ENCODE data around the gene NINJ2.
"Not testable (repeated sequence)": the region's sequence is repeated elsewhere in the genome, so short reads cannot be mapped to it uniquely, and the experiment has no call there.

The NINJ2 gene

DNA sequence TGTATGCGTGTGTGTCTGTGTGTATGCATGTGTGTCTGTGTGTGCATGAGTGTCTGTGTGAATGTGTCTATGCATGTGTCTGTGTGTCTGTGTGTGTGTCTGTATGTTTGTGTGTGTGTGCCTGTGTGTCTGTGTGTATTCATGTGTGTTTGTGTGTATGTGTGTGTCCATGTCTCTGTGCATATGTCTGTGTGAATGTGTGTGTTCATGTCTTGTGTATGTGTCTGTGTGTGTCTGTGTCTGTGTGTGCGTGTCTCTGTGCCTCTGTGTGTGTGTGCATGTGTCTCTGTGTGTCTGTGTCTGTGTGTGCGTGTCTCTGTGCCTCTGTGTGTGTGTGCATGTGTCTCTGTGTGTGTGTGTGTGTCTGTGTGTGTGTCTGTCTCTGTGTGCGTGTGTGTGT is 82.4 kb downstream of the NINJ2 start:
- H3K4me3 ChIP-seq (ENCODE audit: low read depth, low read length): no peak overlapping the region
- DNase-seq (ENCODE audit: low read depth): no peak
- TF ChIP-seq POLR2A (IDR thresholded peaks at IDR 0.05; ENCODE audit: extremely low read depth, insufficient read length) (no peak), MYC (IDR thresholded peaks at IDR 0.05; ENCODE audit: low read depth, low read length) (no peak)
- TF ChIP-seq, protein P1, sequence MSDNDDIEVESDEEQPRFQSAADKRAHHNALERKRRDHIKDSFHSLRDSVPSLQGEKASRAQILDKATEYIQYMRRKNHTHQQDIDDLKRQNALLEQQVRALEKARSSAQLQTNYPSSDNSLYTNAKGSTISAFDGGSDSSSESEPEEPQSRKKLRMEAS (IDR thresholded peaks at IDR 0.05; ENCODE audit: low read depth, low read length): no peak
- TF ChIP-seq, protein P2, sequence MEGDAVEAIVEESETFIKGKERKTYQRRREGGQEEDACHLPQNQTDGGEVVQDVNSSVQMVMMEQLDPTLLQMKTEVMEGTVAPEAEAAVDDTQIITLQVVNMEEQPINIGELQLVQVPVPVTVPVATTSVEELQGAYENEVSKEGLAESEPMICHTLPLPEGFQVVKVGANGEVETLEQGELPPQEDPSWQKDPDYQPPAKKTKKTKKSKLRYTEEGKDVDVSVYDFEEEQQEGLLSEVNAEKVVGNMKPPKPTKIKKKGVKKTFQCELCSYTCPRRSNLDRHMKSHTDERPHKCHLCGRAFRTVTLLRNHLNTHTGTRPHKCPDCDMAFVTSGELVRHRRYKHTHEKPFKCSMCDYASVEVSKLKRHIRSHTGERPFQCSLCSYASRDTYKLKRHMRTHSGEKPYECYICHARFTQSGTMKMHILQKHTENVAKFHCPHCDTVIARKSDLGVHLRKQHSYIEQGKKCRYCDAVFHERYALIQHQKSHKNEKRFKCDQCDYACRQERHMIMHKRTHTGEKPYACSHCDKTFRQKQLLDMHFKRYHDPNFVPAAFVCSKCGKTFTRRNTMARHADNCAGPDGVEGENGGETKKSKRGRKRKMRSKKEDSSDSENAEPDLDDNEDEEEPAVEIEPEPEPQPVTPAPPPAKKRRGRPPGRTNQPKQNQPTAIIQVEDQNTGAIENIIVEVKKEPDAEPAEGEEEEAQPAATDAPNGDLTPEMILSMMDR (IDR thresholded peaks at IDR 0.05; ENCODE audit: low read depth, low read length): no peak

DNA sequence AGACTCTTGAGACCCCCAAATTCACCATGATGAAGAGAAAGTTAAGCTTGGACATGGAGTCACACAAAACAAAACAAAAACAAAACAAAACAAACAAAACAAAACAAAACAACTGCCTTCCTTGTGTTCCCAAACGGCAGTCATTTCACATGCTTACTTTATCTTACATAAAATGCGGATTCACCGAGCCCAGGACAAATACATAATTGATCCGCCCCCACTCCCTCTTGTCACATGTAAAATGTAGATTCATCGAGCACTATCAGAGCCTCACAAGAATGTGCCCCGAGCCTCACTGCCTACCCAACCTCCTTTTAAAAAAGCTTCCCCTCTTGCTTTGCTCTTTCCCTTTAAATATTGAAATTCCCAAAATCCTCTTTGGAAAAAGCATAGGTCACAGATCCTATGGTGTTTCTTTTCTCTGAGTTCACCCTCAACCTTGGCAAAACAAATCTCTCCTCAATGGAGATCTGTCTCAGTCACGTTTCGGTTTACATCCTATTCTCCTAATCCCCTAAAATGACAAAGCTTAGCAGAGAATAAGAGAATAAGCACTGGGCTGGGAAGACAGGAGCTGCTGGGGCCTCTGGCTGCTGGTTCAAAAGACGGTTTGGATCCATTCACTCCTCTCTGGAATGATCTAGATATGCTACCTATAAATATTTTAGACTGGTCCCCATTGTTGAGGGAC is 83.7 kb downstream of the NINJ2 start:
- TF ChIP-seq, protein P2 (IDR thresholded peaks at IDR 0.05; ENCODE audit: low read depth, low read length): no peak
- TF ChIP-seq MYC (IDR thresholded peaks at IDR 0.05; ENCODE audit: low read depth, low read length) (no peak), POLR2A (IDR thresholded peaks at IDR 0.05; ENCODE audit: extremely low read depth, insufficient read length) (no peak)
- TF ChIP-seq, protein P1 (IDR thresholded peaks at IDR 0.05; ENCODE audit: low read depth, low read length): no peak
- no peak overlapping the region for H3K4me3 ChIP-seq (ENCODE audit: low read depth, low read length)
- no peak for DNase-seq (ENCODE audit: low read depth)

DNA sequence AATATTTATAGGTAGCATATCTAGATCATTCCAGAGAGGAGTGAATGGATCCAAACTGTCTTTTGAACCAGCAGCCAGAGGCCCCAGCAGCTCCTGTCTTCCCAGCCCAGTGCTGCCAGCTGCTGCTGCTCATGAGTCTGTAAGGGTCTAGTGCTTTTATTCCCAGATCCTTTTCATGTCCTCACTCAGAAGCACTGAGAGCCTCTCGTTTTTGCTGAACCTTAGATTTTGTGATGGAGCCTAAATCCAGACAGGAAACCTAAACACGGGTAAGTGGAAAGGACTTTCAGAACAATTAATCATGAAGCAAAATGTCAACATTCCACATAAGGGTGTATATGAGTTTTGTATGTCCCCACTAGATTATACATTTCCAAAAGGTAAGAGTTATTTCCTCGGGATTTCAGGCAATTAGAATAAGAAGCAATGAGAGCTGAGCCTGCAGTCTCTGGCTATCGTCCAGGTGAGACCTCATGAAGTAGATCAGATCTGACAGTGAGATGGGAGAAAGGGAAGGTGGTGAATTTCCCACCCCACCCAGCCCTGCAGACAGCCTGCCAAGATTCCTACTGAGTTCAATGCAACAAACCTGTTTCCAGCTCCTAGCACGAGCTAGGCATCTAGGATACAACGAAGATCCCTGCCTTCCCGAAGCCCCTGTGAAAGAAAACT is 84.4 kb downstream of the NINJ2 start:
- no peak for TF ChIP-seq POLR2A (IDR thresholded peaks at IDR 0.05; ENCODE audit: extremely low read depth, insufficient read length)
- TF ChIP-seq, protein P1 (IDR thresholded peaks at IDR 0.05; ENCODE audit: low read depth, low read length): no peak
- TF ChIP-seq, protein P2 (IDR thresholded peaks at IDR 0.05; ENCODE audit: low read depth, low read length): no peak
- TF ChIP-seq MYC (IDR thresholded peaks at IDR 0.05; ENCODE audit: low read depth, low read length): no peak
- no peak for DNase-seq (ENCODE audit: low read depth)
- no peak overlapping the region for H3K4me3 ChIP-seq (ENCODE audit: low read depth, low read length)

DNA sequence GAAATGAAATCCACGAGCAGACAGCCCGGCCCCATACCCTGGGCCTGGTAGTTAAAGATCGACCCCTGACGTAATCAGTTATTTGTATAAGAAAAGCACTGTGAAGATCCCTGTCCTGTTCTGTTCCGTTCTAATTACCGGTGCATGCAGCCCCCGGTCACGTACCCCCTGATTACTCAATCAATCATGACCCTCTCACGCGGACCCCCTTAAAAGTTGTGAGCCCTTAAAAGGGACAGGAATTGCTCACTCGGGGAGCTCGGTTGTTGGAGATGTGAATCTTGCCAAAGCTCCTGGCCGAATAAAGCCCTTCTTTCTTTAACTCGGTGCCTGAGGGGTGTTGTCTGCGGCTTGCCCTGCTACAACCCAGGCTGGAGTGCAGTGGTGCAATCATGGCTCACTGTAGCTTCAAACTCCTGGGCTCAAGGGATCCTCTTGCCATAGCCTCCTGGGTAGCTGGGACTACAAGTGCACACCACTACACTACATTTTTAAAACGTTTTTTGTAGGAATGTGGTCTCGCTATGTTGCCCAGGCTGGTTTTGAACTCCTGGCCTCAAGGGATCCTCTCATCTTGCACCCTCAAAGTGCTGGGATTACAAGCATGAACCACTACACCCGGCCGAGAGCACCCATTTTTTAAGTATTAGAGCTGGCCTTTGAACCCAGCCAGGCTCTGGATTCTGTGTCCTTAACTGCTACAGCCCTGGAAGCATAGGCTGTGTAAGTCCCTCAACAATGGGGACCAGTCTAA is 85.1 kb downstream of the NINJ2 start:
- not testable (repeated sequence) for DNase-seq (ENCODE audit: low read depth); H3K4me3 ChIP-seq (ENCODE audit: low read depth, low read length)

DNA sequence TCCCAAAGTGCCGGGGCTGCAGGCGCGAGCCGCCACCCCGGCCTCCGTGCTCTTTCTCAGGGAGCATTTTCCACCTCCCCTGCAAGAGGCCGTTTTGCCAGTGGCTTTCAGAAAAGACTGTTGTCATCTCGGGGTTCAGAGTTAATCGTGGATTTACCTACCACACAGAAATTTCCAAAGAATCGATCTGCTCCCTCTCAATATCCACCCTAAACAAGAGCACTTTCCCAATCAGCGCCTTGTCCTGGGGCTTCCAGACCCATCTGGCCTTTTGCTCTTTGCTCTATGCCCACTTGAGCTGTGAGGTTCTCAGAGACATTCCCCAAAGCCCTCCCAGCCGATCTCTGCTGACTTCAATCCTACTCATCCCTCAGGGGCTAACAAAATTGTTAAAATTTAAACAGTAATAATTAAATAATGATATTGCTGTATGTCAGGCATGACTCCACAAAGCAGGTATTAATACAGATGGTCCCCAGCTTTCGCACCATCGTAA is 86.6 kb downstream of the NINJ2 start:
- TF ChIP-seq, protein P2 (IDR thresholded peaks at IDR 0.05; ENCODE audit: low read depth, low read length): no peak
- no peak for DNase-seq (ENCODE audit: low read depth)
- H3K4me3 ChIP-seq (ENCODE audit: low read depth, low read length): no peak overlapping the region

DNA sequence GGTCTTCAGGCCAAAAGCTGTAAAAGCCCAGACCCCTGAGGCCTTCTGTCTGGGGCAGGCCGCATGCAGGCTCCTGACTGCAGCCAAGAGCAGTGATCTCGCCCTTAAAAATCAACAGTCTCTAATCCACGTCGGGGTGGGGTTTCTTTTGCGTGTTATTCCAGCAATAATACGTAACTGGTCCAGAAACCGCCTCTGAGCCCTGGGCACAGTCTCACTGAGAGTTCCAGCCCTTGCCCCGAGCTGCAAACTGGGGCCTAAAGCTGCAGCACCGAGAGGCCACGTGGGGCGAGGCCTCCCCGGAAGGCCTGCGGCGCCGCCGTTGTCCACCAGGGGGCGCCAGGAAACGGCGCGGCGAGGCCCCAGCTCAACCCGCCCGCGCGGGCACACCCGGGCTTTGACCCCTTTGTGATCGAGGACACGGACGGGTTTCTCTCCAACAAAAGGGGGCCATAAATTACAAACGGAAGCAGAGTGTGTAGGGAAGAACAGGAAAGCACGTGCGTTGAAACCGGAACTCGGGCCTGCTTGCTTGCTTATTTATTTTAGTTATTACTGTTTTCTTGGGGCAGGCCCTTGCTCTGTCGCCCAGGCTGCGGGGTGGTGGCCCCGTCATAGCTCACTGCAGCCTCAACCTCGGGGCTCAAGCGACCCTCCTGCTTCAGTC is 87.2 kb downstream of the NINJ2 start:
- peak; percentile 89 for DNase-seq (ENCODE audit: low read depth)
- no peak overlapping the region for H3K4me3 ChIP-seq (ENCODE audit: low read depth, low read length)

More for the DNA sequence above, 87.2 kb downstream of the NINJ2 start:
- TF ChIP-seq POLR2A (IDR thresholded peaks at IDR 0.05; ENCODE audit: extremely low read depth, insufficient read length): peak; percentile 35
- TF ChIP-seq, protein P1 (IDR thresholded peaks at IDR 0.05; ENCODE audit: low read depth, low read length): peak; percentile 95
- peak; percentile 98 for TF ChIP-seq MYC (IDR thresholded peaks at IDR 0.05; ENCODE audit: low read depth, low read length)
- TF ChIP-seq, protein P2 (IDR thresholded peaks at IDR 0.05; ENCODE audit: low read depth, low read length): peak; percentile 80
